Stimulated activated CD4-positive, alpha-beta T cell treated with anti-CD3 and anti-CD28 coated beads, TNF-alpha, amount 100 ng/mL, for 48 hours (primary cell): Measurements from ENCODE around the gene CLEC2A.
"Not testable (repeated sequence)": the region's sequence is repeated elsewhere in the genome, so short reads cannot be mapped to it uniquely, and the experiment has no call there.

Experiments
- DNase-seq, 3 donors: peaks; one replicate each; pipeline ENCODE4 v3.0.0-alpha.2; 2020; ENCODE audit warnings: low read depth in 3 of 3

CLEC2A gene

GRCh38 chr12:9932270-9932669 is at the start of gene CLEC2A:
TSS of gene CLEC2A (minus strand) at chr12:9932370. CDS start at chr12:9932329, 41 bp downstream.
- no peak for DNase-seq

- no peak for DNase-seq
Measured at GRCh38 chr12:9980126-9980525, 48.0 kb upstream of the CLEC2A start.

- no peak for DNase-seq
Measured at GRCh38 chr12:9977916-9978315, 45.7 kb upstream of the CLEC2A start.

GRCh38 chr12:9976626-9977025 is 44.5 kb upstream of the CLEC2A start:
- not testable (repeated sequence) for DNase-seq

GRCh38 chr12:9975614-9976013 is 43.4 kb upstream of the CLEC2A start:
- no peak for DNase-seq

- not testable (repeated sequence) for DNase-seq
Measured at GRCh38 chr12:9974731-9975130, 42.6 kb upstream of the CLEC2A start.

GRCh38 chr12:9973949-9974348 is 41.8 kb upstream of the CLEC2A start:
- DNase-seq, result no peak

- no peak for DNase-seq
Measured at GRCh38 chr12:9971181-9971580, 39.0 kb upstream of the CLEC2A start, which contains the start of gene CLEC12A. TSS of gene CLEC12A (plus strand) at chr12:9971409. CDS start at chr12:9971597, 188 bp downstream.

- DNase-seq, result no peak
Measured at GRCh38 chr12:9969673-9970072, 37.5 kb upstream of the CLEC2A start.

GRCh38 chr12:9961901-9962300 is 29.7 kb upstream of the CLEC2A start:
- DNase-seq, result no peak

- no peak for DNase-seq
Measured at GRCh38 chr12:9961106-9961505, 28.9 kb upstream of the CLEC2A start.

GRCh38 chr12:9960590-9960989 is 28.4 kb upstream of the CLEC2A start:
- DNase-seq, result no peak

GRCh38 chr12:9957834-9958233 is 25.7 kb upstream of the CLEC2A start:
- DNase-seq, result no peak

GRCh38 chr12:9952954-9953729 is 21.0 kb upstream of the CLEC2A start:
- DNase-seq, result not testable (repeated sequence)

GRCh38 chr12:9951026-9951675 is 19.0 kb upstream of the CLEC2A start:
- no peak for DNase-seq

- no peak for DNase-seq
Measured at GRCh38 chr12:9948606-9949296, 16.6 kb upstream of the CLEC2A start.

- no peak for DNase-seq
Measured at GRCh38 chr12:9947674-9948073, 15.5 kb upstream of the CLEC2A start.

- DNase-seq, result no peak
Measured at GRCh38 chr12:9944391-9944790, 12.2 kb upstream of the CLEC2A start.

GRCh38 chr12:9943240-9943639 is 11.1 kb upstream of the CLEC2A start:
- DNase-seq, result no peak

- DNase-seq, result no peak
Measured at GRCh38 chr12:9941838-9942237, 9.7 kb upstream of the CLEC2A start.

GRCh38 chr12:9940375-9940774 is 8.2 kb upstream of the CLEC2A start:
- DNase-seq, result no peak

GRCh38 chr12:9936591-9936990 is 4.4 kb upstream of the CLEC2A start:
- DNase-seq, result no peak

- no peak for DNase-seq
Measured at GRCh38 chr12:9935026-9935425, 2.9 kb upstream of the CLEC2A start.
